Measurements from ENCODE around the gene UQCC5. TPM values are rescaled to one million over a fixed set of nuclear protein-coding genes. Genes with fewer than 3 reads are reported as not detected.

Gene UQCC5
- total RNA-seq, 1 experiment from 2014 or later, result 15.1 TPM

- no peak overlapping the region for H3K27ac Mint-ChIP-seq (ENCODE audit: unreplicated experiment)
- intact Hi-C loops (cut with micrococcal nuclease; ENCODE audit: unreplicated experiment), result no loop called here
- CTCF ChIA-PET, result interaction anchor here (0.5 kb wide), 1 partner anchor 33 kb away, joined by 3 read pairs; no protein-coding TSS in a partner anchor
- no peak overlapping the region for H3K4me3 Mint-ChIP-seq (ENCODE audit: low read depth, unreplicated experiment)
- BruUV-seq (replicated peaks), result no TSS peak
- no peak for DNase-seq
- H3K36me3 Mint-ChIP-seq (ENCODE audit: insufficient read depth, unreplicated experiment), result peaks cover 58% of the 10 kb centered on the region
- H3K4me1 Mint-ChIP-seq (ENCODE audit: low read depth, unreplicated experiment), result no peaks in the 10 kb centered on the region
- TF ChIP-seq, protein P1, sequence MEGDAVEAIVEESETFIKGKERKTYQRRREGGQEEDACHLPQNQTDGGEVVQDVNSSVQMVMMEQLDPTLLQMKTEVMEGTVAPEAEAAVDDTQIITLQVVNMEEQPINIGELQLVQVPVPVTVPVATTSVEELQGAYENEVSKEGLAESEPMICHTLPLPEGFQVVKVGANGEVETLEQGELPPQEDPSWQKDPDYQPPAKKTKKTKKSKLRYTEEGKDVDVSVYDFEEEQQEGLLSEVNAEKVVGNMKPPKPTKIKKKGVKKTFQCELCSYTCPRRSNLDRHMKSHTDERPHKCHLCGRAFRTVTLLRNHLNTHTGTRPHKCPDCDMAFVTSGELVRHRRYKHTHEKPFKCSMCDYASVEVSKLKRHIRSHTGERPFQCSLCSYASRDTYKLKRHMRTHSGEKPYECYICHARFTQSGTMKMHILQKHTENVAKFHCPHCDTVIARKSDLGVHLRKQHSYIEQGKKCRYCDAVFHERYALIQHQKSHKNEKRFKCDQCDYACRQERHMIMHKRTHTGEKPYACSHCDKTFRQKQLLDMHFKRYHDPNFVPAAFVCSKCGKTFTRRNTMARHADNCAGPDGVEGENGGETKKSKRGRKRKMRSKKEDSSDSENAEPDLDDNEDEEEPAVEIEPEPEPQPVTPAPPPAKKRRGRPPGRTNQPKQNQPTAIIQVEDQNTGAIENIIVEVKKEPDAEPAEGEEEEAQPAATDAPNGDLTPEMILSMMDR (IDR thresholded peaks at IDR 0.05; ENCODE audit: unreplicated experiment), result no peak
- H3K9me3 Mint-ChIP-seq (ENCODE audit: low read depth, unreplicated experiment), result no peaks in the 10 kb centered on the region
- H3K27me3 Mint-ChIP-seq (ENCODE audit: unreplicated experiment), result no peaks in the 10 kb centered on the region
These were observed 7.6 kb upstream of the UQCC5 start for GRCh38 chr3:52528586-52529375.

- no peak for DNase-seq
- H3K27ac Mint-ChIP-seq (ENCODE audit: unreplicated experiment), result no peak overlapping the region
- CTCF ChIA-PET, result interaction anchor here (0.5 kb wide), 1 partner anchor 32 kb away, joined by 3 read pairs; no protein-coding TSS in a partner anchor
- BruUV-seq (replicated peaks), result no TSS peak
- H3K36me3 Mint-ChIP-seq (ENCODE audit: insufficient read depth, unreplicated experiment), result peaks cover 61% of the 10 kb centered on the region
- no peaks in the 10 kb centered on the region for H3K9me3 Mint-ChIP-seq (ENCODE audit: low read depth, unreplicated experiment)
- intact Hi-C loops (cut with micrococcal nuclease; ENCODE audit: unreplicated experiment), result loop anchor here (10.0 kb wide), 1 partner anchor 155 kb away; the partner anchor contains the start of genes GNL3 and PBRM1
- TF ChIP-seq, protein P1 (IDR thresholded peaks at IDR 0.05; ENCODE audit: unreplicated experiment), result no peak
- no peaks in the 10 kb centered on the region for H3K4me1 Mint-ChIP-seq (ENCODE audit: low read depth, unreplicated experiment)
- no peaks in the 10 kb centered on the region for H3K27me3 Mint-ChIP-seq (ENCODE audit: unreplicated experiment)
- H3K4me3 Mint-ChIP-seq (ENCODE audit: low read depth, unreplicated experiment), result no peak overlapping the region
These were observed 6.8 kb upstream of the UQCC5 start for GRCh38 chr3:52529376-52530333.

DNA sequence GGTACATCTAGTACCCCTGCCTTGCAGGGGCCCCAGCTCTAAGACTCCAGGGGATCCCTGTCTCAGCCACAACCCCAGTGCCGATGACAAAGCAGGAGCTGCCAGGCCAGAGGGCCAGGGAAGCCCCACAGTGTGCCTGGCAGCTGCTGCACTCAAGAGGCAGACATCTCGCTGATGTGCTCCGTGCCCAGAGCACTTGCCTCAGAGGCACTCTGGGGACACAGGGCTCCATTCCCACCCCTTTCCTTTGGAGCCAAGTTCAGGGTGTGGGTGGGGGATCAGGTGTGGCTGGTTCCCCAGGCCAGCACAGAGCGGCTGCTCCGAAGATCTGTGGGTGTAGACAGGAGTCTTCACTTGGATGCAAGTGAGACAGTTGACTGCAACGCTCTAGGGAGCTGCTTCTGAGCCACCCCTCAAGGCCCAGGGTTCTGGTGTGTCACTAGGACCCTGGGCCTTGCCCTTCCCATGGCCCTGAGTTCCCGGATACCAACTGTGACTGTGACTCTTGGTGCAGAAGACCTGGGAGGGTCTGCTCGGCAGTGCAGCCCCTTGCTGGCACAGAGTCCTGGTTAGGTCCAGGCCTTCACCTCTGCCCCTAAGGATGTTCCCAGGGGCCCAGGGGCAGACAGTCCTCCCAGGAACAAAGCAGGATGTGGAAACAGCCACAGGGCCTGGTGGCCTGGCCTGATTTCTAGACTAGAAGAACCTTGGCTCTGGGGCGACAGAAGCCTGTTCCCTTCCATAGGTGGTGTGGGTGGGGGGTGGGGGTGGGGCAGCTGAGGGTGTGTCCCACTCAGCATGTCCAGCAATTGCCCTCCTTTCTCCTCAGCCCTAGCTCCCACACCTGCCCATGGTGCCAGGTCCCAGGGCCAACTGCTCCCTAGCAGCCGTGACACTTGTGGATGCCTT, 5.2 kb upstream of the UQCC5 start:
- intact Hi-C loops (cut with micrococcal nuclease; ENCODE audit: unreplicated experiment), result loop anchor here (10.0 kb wide), 1 partner anchor 154 kb away; the partner anchor contains the start of genes GNL3 and PBRM1
- Mint-ChIP-seq H3K4me3 (ENCODE audit: low read depth, unreplicated experiment) (no peak overlapping the region), H3K27ac (ENCODE audit: unreplicated experiment) (no peak overlapping the region), H3K4me1 (ENCODE audit: low read depth, unreplicated experiment) (no peaks in the 10 kb centered on the region), H3K36me3 (ENCODE audit: insufficient read depth, unreplicated experiment) (peaks cover 52% of the 10 kb centered on the region), H3K9me3 (ENCODE audit: low read depth, unreplicated experiment) (no peaks in the 10 kb centered on the region), H3K27me3 (ENCODE audit: unreplicated experiment) (no peaks in the 10 kb centered on the region)
- BruUV-seq (replicated peaks), result no TSS peak
- TF ChIP-seq, protein P1 (IDR thresholded peaks at IDR 0.05; ENCODE audit: unreplicated experiment), result no peak
- no peak for DNase-seq
- CTCF ChIA-PET, result no interaction called here

Data from Calu3 (cell line).